ENCODE measurements around the gene ACYP2.

The ACYP2 gene

DNA sequence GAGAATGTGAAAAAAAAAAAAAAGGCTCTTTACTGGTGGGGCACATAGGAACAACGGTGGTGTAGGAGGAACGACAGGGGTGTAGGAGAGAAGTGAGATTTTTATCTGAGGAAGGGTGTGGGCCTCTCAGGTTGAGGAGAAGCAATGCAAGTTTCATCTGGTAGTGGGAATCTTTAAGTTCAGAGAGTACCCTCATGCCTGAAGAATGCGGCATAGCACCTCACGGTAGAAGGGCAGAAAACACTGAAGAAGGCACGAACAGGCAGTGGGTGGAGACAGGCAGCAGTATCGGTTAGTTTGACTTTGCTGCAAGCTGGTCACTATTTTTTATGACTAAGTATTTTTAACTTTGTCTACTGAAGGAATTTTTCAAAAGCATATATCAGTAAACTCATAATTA lies 192.8 kb downstream of the ACYP2 start:
- no peak for TF ChIP-seq CTCF (IDR thresholded peaks at IDR 0.05; ENCODE audit: unreplicated experiment in 3 of 3)
- Mint-ChIP-seq H3K4me3 (no peak overlapping the region), H3K27ac (peak overlapping the region in 2 of 3 experiments; percentile 5 to 33), H3K36me3 (ENCODE audit: low read depth) (no peaks in the 10 kb centered on the region), H3K4me1 (no peaks in the 10 kb centered on the region), H3K27me3 (ENCODE audit: low read depth) (peaks cover 4% of the 10 kb centered on the region), H3K9me3 (no peaks in the 10 kb centered on the region)

DNA sequence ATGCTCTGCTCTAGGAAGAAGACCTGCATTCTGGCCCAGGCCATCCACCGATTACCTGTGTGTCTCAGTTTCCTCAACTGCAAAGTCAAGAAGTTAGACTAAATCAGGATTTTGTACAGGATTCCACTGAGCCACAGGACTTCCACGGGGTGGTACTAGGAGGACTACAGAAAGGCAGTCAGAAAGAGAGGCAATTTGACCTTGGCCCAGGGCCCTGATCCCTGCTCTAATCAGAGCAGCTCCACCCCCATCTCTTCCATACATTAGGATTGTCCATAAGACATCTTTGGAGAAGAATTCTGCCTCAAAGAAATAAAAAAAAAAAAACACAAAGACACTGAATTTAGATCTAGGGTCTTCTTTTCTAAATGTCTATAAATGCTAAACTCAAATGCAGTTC lies 193.4 kb downstream of the ACYP2 start:
- TF ChIP-seq CTCF (IDR thresholded peaks at IDR 0.05; ENCODE audit: unreplicated experiment in 3 of 3): no peak
- Mint-ChIP-seq H3K4me3 (no peak overlapping the region), H3K36me3 (ENCODE audit: low read depth) (no peaks in the 10 kb centered on the region), H3K4me1 (no peaks in the 10 kb centered on the region), H3K9me3 (no peaks in the 10 kb centered on the region), H3K27ac (no peak overlapping the region), H3K27me3 (ENCODE audit: low read depth) (peaks cover 4% of the 10 kb centered on the region)

DNA sequence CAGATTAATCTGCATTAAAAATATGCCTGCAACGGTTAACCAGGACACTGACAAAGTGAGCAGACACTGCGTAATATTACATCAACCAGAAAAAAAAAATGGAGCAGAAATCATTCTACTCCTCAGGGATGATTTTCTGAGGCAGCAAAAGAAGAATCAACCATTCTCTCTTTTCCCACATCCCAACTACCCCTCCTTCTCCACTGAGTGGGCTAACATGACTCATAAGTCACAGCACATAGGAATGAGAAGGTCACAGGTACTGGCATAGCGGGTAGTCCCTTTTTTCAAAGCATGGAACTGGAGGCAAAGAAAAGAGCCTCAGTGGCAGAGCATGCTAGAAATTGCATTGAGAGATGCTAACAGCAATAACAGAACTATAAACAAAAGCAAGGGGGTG lies 194.9 kb downstream of the ACYP2 start:
- H3K4me3 Mint-ChIP-seq: no peak overlapping the region
- H3K27ac Mint-ChIP-seq: no peak overlapping the region
- H3K27me3 Mint-ChIP-seq (ENCODE audit: low read depth): peaks cover 4% of the 10 kb centered on the region
- no peaks in the 10 kb centered on the region for H3K36me3 Mint-ChIP-seq (ENCODE audit: low read depth)
- peaks cover 3% of the 10 kb centered on the region for H3K9me3 Mint-ChIP-seq
- TF ChIP-seq CTCF (IDR thresholded peaks at IDR 0.05; ENCODE audit: unreplicated experiment in 3 of 3): no peak
- no peaks in the 10 kb centered on the region for H3K4me1 Mint-ChIP-seq

DNA sequence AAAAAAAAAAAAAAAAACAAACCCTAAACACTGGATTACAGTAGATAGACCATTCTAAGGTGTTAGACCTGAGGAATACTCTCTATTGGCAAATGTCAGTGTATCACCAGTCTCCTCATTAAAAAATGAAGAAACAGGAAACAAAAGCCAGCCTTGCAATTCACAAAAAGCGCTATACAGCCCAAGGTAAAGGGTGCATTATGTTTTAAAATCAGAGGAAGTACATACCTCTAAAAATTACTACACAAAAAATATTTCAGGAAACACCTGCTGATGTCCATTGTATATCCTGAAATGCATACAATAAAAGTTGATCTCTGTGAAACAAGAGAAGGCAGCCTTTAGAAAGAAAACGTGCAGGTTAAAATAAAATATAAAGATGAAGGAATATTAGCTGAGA lies 195.5 kb downstream of the ACYP2 start:
- peaks cover 6% of the 10 kb centered on the region for H3K9me3 Mint-ChIP-seq
- no peaks in the 10 kb centered on the region for H3K4me1 Mint-ChIP-seq
- H3K27ac Mint-ChIP-seq: no peak overlapping the region
- H3K27me3 Mint-ChIP-seq (ENCODE audit: low read depth): peaks cover 4% of the 10 kb centered on the region
- TF ChIP-seq CTCF (IDR thresholded peaks at IDR 0.05; ENCODE audit: unreplicated experiment in 3 of 3): no peak
- no peaks in the 10 kb centered on the region for H3K36me3 Mint-ChIP-seq (ENCODE audit: low read depth)
- no peak overlapping the region for H3K4me3 Mint-ChIP-seq

DNA sequence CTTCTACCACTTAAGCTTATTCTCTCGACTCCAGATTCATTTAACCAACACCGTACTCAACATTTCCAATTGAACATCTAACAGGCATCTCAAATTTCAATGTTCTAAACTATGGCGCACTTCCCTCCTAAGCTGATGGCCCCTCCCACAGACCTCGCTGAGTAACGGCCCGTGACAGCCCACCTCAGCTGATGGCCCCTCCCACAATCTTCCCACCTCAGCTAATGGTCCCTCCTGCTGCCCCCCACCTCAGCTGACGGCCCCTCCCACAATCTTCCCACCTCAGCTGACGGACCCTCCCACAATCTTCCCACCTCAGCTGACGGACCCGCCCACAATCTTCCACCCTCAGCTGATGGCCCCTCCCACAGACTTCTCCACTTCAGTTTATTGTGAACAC lies 197.7 kb downstream of the ACYP2 start:
- Mint-ChIP-seq H3K27me3 (ENCODE audit: low read depth) (peaks cover under 1% of the 10 kb centered on the region), H3K36me3 (ENCODE audit: low read depth) (no peaks in the 10 kb centered on the region), H3K9me3 (peaks cover 6% of the 10 kb centered on the region), H3K4me3 (no peak overlapping the region), H3K4me1 (no peaks in the 10 kb centered on the region), H3K27ac (no peak overlapping the region)
- TF ChIP-seq CTCF (IDR thresholded peaks at IDR 0.05; ENCODE audit: unreplicated experiment in 3 of 3): no peak

- Mint-ChIP-seq H3K27ac (no peak overlapping the region), H3K36me3 (ENCODE audit: low read depth) (no peaks in the 10 kb centered on the region), H3K4me1 (no peaks in the 10 kb centered on the region), H3K9me3 (peaks cover 6% of the 10 kb centered on the region), H3K4me3 (no peak overlapping the region), H3K27me3 (ENCODE audit: low read depth) (no peaks in the 10 kb centered on the region)
- no peak for TF ChIP-seq CTCF (IDR thresholded peaks at IDR 0.05; ENCODE audit: unreplicated experiment in 3 of 3)
Measured at GRCh38 chr2:54317973-54318372, 202.6 kb downstream of the ACYP2 start.

All from nephron (organoid).